T-cell (primary cell): Measurements from ENCODE around the gene BICD1. TPM values are rescaled to one million over a fixed set of nuclear protein-coding genes. Genes with fewer than 3 reads are reported as not detected.

Experiments used
- ATAC-seq, 4 experiments: fragments of 200-7000 bp in 3 of 4; fragments of 150-1000 bp in 1 of 4; cut with Tn5 transposase; replicated peaks in 1 of 4; 1 replicate in 3 of 4; 2 replicates in 1 of 4; pipeline ENCODE4 v1.10.0; 2021; ENCODE audit warnings: moderate library complexity in 3 of 4, mild to moderate bottlenecking in 2 of 4, moderate number of reproducible peaks in 1 of 4
- CTCF ChIA-PET, 2 donors: fragments of 300-600 bp; sonication (Branson Sonifier 250); formaldehyde crosslinking; loops; one replicate each; lab custom pipeline; 2022; ENCODE audit warnings: antibody characterized with exemption in 2 of 2; lab: Charles Lee
- POLR2A ChIA-PET, 2 donors: fragments of 300-600 bp; sonication (Branson Sonifier 250); formaldehyde crosslinking; loops; one replicate each; lab custom pipeline; 2022; ENCODE audit warnings: antibody characterized with exemption in 2 of 2; lab: Charles Lee
- DNase-seq, 35 experiments: peaks; one replicate each; pipeline versions ENCODE4 v3.0.0 to v3.0.0-alpha.2; 2013 to 2023
- H3K27ac ChIP-seq: one replicate; pipeline ENCODE4 v1.5.1; 2013; ENCODE audit warnings: low read length
- H3K27me3 ChIP-seq, 2 experiments: replicated peaks in 1 of 2; 1 replicate in 1 of 2; 2 replicates in 1 of 2; pipeline versions ENCODE4 v1.6.1 to v1.7.0; 2013; ENCODE audit warnings: low read length in 1 of 2, mixed read lengths in 1 of 2; ENCODE audit not compliant: control insufficient read depth in 2 of 2, insufficient read depth in 2 of 2; ENCODE audit errors: extremely low read depth in 1 of 2
- H3K36me3 ChIP-seq, 2 donors: 1 replicate in 1 of 2; 2 replicates in 1 of 2; pipeline versions ENCODE4 v1.6.1 to v1.7.0; 2013; ENCODE audit warnings: low read length in 1 of 2; ENCODE audit not compliant: control insufficient read depth in 2 of 2, insufficient read depth in 1 of 2; ENCODE audit errors: extremely low read depth in 1 of 2
- H3K4me1 ChIP-seq, 2 experiments: 1 replicate in 1 of 2; 2 replicates in 1 of 2; pipeline versions ENCODE4 v1.6.1 to v1.7.0; 2013; ENCODE audit warnings: low read length in 2 of 2, mixed read lengths in 1 of 2; ENCODE audit not compliant: insufficient read depth in 2 of 2, control insufficient read depth in 1 of 2; ENCODE audit errors: extremely low read depth in 1 of 2
- H3K4me3 ChIP-seq, 2 donors: 1 replicate in 1 of 2; 2 replicates in 1 of 2; pipeline versions ENCODE4 v1.5.1 to v1.7.0; 2013; ENCODE audit warnings: mild to moderate bottlenecking in 2 of 2, low read length in 1 of 2, moderate library complexity in 1 of 2; ENCODE audit not compliant: control insufficient read depth in 1 of 2; ENCODE audit errors: extremely low read depth in 1 of 2
- H3K9me3 ChIP-seq: 2 replicates; pipeline ENCODE4 v1.7.0; 2013
- H3K27ac Mint-ChIP-seq, 2 donors: one replicate each; pipeline ENCODE4 v1.8.0; 2020 to 2021; ENCODE audit warnings: mild to moderate bottlenecking in 2 of 2, mixed read lengths in 2 of 2
- H3K27me3 Mint-ChIP-seq, 2 donors: one replicate each; pipeline ENCODE4 v1.8.0; 2021 to 2022; ENCODE audit warnings: mixed read lengths in 2 of 2
- H3K36me3 Mint-ChIP-seq: one replicate; pipeline ENCODE4 v1.8.0; 2021; ENCODE audit warnings: mixed read lengths
- H3K4me1 Mint-ChIP-seq, 3 donors: one replicate each; pipeline ENCODE4 v1.8.0; 2020 to 2022; ENCODE audit warnings: mixed read lengths in 3 of 3, mild to moderate bottlenecking in 1 of 3
- H3K4me3 Mint-ChIP-seq, 3 donors: one replicate each; pipeline ENCODE4 v1.8.0; 2020 to 2022; ENCODE audit warnings: mild to moderate bottlenecking in 3 of 3, mixed read lengths in 3 of 3, moderate library complexity in 3 of 3
- H3K9me3 Mint-ChIP-seq, 3 donors: one replicate each; pipeline ENCODE4 v1.8.0; 2020 to 2022; ENCODE audit warnings: mixed read lengths in 3 of 3
- WGBS: methylation state at CpG from one replicate; pipeline ENCODE4 v1.1.5; 2013; ENCODE audit warnings: missing lambda C conversion rate; ENCODE audit not compliant: insufficient coverage; 5-methylcytosine and 5-hydroxymethylcytosine counted together
- total RNA-seq, 35 experiments: library from RNA in 6 of 35; stranded (reverse) in 6 of 35; fragments of 120-200 nt in 1 of 35; gene quantifications; one replicate each; pipeline versions ENCODE4 v1.2.1 to v1.2.4 and lab custom pipeline; 2013 to 2026

The BICD1 gene
- total RNA-seq, 5 donors from 2014 or later (not counting 1 experiment from before 2014, with no cell fraction given), result 17.2 to 19.6 (median 19.1) TPM

DNA sequence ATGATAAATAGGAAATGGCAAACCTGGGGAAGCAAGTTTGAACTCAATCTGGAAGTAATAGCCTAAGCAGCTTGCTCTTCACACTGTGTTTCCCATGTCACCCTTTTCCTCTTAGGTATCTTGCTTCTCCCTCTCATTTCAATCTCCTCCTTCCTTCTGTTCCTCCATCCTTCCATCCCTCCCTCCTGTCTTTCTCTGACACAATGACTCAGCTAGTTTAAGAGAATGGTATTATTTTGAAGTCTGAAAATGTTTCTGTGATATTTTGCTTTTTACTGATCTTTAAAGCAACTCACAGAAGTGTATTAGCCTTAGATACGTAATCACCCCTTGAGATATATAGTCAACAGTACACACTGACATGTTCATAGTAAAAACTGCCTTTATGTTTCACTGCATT lies 236.8 kb downstream of the BICD1 start:
- Histone ChIP-seq H3K36me3 (peaks cover 0 to 4% of the 10 kb centered on the region in 2 donors), H3K4me3 (no peak overlapping the region), H3K27ac (no peak overlapping the region), H3K9me3 (no peaks in the 10 kb centered on the region), H3K4me1 (no peaks in the 10 kb centered on the region), H3K27me3 (no peaks in the 10 kb centered on the region)
- no CpG with 5 or more reads among the region's 1 CpG for WGBS
- ChIA-PET CTCF (no interaction called here), POLR2A (no interaction called here)
- Mint-ChIP-seq H3K4me3 (no peak overlapping the region), H3K4me1 (no peaks in the 10 kb centered on the region), H3K27ac (no peak overlapping the region), H3K9me3 (no peaks in the 10 kb centered on the region), H3K27me3 (no peaks in the 10 kb centered on the region), H3K36me3 (peaks cover 37% of the 10 kb centered on the region)
- ATAC-seq (no peak), DNase-seq (no peak)

DNA sequence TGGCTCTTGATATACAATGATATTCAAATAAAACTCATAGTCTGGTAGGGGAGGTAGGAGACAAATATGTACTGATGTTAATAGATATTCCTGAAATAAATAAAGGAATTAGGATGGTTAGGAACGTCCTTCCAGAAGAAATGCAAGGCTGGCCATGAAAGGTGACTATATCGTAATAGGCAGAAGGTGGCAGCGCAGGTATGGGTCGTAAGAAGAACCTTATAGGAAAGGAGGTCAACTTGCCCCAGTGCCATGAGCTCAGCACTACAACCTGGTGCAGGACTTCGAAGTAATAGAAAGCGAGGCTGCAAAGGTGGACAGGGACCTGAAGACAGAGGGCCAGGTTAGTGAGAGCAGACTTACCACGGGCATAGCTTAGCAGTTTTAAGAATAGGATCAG lies 237.4 kb downstream of the BICD1 start:
- POLR2A ChIA-PET, result no interaction called here
- no peak overlapping the region for H3K4me3 ChIP-seq
- WGBS, result 93% methylated on average over 5 of the region's 7 CpGs
- peaks cover 0 to 4% of the 10 kb centered on the region in 2 donors for H3K36me3 ChIP-seq
- no peak overlapping the region for H3K27ac ChIP-seq
- no peak overlapping the region for H3K4me3 Mint-ChIP-seq
- CTCF ChIA-PET, result no interaction called here
- H3K27me3 Mint-ChIP-seq, result no peaks in the 10 kb centered on the region
- DNase-seq (no peak), ATAC-seq (no peak)
- H3K27ac Mint-ChIP-seq, result no peak overlapping the region
- H3K4me1 ChIP-seq, result no peaks in the 10 kb centered on the region
- H3K4me1 Mint-ChIP-seq, result no peaks in the 10 kb centered on the region
- no peaks in the 10 kb centered on the region for H3K27me3 ChIP-seq
- no peaks in the 10 kb centered on the region for H3K9me3 ChIP-seq
- H3K9me3 Mint-ChIP-seq, result no peaks in the 10 kb centered on the region
- peaks cover 35% of the 10 kb centered on the region for H3K36me3 Mint-ChIP-seq

DNA sequence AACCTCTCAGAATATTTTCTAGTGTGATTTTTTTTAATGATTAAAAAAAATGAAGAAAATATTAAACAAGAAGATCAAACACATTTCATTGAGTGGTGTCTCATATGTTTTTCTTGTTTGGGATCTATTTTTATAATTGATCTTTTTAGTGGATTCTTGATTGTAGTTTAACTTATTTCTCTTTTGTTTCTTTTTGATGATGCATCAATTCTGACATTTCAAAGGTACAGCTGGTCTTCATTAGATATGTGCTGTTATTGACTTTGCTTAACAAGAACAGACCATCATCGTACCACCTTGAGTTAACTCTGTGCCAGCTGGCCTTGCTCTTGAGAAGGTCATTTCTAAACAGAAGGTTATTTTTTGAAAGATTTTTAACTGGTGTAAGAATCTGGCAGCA lies 246.9 kb downstream of the BICD1 start:
- no peaks in the 10 kb centered on the region for H3K9me3 Mint-ChIP-seq

DNA sequence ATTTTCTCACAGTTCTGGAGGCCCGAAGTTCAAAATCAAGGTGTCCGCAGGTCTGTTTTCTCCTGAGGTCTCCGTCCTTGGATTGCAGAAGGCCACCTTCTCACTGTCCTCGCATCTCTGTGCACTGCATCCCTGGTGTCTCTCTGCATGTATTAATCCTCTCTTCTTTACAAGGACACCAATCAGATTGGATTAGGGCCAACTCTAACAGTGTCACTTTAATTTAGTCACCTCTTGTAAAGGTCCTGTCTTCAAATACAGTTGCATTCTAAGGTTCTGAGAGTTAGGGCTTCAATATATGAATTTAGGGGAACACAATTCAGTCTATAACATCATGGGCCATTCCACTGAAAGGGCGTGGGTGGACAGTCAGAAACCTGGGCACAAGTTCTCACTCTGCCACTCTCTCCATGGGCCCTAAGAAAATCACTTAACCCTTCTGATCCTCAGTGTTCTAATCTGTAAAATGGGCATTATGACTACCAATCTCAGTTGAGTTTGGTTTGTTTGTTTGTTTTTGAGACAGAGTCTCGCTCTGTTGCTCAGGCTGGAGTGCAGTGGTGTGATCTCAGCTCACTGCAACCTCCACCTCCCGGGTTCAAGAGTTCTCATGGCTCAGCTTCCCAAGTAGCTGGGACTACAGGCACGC lies 251.1 kb downstream of the BICD1 start:
- Histone ChIP-seq H3K4me3 (no peak overlapping the region), H3K27me3 (no peaks in the 10 kb centered on the region), H3K4me1 (no peaks in the 10 kb centered on the region), H3K9me3 (no peaks in the 10 kb centered on the region), H3K27ac (no peak overlapping the region), H3K36me3 (no peaks in the 10 kb centered on the region)
- ChIA-PET CTCF (no interaction called here), POLR2A (no interaction called here)
- DNase-seq (no peak), ATAC-seq (no peak)
- WGBS, result 86% methylated on average over 4 of the region's 8 CpGs
- no peak overlapping the region for H3K27ac Mint-ChIP-seq
- H3K27me3 Mint-ChIP-seq, result no peaks in the 10 kb centered on the region
- H3K36me3 Mint-ChIP-seq, result peaks cover 6% of the 10 kb centered on the region
- H3K9me3 Mint-ChIP-seq, result no peaks in the 10 kb centered on the region
- no peak overlapping the region for H3K4me3 Mint-ChIP-seq
- no peaks in the 10 kb centered on the region for H3K4me1 Mint-ChIP-seq

More for the DNA sequence above, 246.9 kb downstream of the BICD1 start:
- H3K36me3 Mint-ChIP-seq, result peaks cover 19% of the 10 kb centered on the region
- Histone ChIP-seq H3K4me1 (no peaks in the 10 kb centered on the region), H3K36me3 (no peaks in the 10 kb centered on the region), H3K27me3 (no peaks in the 10 kb centered on the region), H3K9me3 (no peaks in the 10 kb centered on the region), H3K27ac (no peak overlapping the region), H3K4me3 (no peak overlapping the region)
- WGBS, result no CpG with 5 or more reads among the region's 1 CpG
- ChIA-PET POLR2A (no interaction called here), CTCF (no interaction called here)
- DNase-seq, result no peak
- H3K4me3 Mint-ChIP-seq, result no peak overlapping the region
- no peaks in the 10 kb centered on the region for H3K27me3 Mint-ChIP-seq
- ATAC-seq, result no peak
- H3K27ac Mint-ChIP-seq, result no peak overlapping the region
- H3K4me1 Mint-ChIP-seq, result no peaks in the 10 kb centered on the region

DNA sequence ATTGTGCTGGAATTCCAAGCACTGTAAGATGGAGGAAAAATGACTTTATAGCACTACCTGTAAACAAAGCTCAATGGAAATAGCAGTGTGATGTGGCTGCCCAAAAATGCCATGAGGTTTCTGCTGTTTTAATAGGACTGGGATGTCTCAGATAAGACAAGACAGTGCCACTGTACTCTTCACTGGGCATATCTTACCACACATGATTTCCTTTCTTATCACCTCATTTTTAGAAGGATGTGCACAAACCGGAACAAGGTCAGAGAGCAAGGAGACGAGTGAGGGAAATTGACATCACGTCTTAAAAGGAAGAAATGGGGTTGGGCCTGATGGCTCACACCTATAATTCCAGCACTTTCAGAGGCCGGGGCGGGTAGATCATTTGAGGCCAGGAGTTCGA lies 254.3 kb downstream of the BICD1 start:
- no peak for ATAC-seq

DNA sequence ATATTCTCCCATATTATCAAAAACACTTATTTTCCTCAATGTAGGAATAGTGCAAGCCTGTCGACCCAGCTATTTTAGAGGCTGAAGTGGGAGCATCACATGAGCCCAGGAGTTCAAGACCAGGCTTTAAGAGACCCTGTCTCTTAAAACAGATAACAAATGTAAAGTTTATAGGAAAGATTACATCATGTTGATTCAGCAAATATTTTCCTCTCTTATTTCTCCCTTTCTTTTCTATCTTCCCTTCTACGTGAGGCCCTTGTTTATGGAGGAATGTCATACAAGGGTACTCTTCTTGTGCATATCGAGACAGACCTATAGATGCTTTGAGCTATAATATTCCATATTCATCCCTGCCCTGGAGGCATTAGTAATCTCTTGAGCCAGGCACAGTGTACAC lies 256.2 kb downstream of the BICD1 start:
- H3K27ac ChIP-seq, result no peak overlapping the region
- no peaks in the 10 kb centered on the region for H3K4me1 ChIP-seq
- no peaks in the 10 kb centered on the region for H3K9me3 ChIP-seq
- H3K36me3 Mint-ChIP-seq, result no peaks in the 10 kb centered on the region
- H3K27me3 Mint-ChIP-seq, result no peaks in the 10 kb centered on the region
- no peaks in the 10 kb centered on the region for H3K36me3 ChIP-seq
- H3K4me3 ChIP-seq, result no peak overlapping the region
- H3K4me3 Mint-ChIP-seq, result no peak overlapping the region
- POLR2A ChIA-PET, result interaction anchor here in 1 of 2 donors (0.6 kb wide), 1 partner anchor 338 kb away, joined by 4 read pairs; no protein-coding TSS in a partner anchor
- ATAC-seq, result no peak
- DNase-seq, result no peak
- no peaks in the 10 kb centered on the region for H3K27me3 ChIP-seq
- H3K27ac Mint-ChIP-seq, result no peak overlapping the region
- CTCF ChIA-PET, result interaction anchor here in 1 of 2 donors (0.5 kb wide), 1 partner anchor 64 kb away, joined by 5 read pairs; no protein-coding TSS in a partner anchor
- WGBS, result no CpG with 5 or more reads among the region's 3 CpGs
- no peaks in the 10 kb centered on the region for H3K4me1 Mint-ChIP-seq
- no peaks in the 10 kb centered on the region for H3K9me3 Mint-ChIP-seq

More for the DNA sequence above, 254.3 kb downstream of the BICD1 start:
- Histone ChIP-seq H3K36me3 (no peaks in the 10 kb centered on the region), H3K4me3 (no peak overlapping the region), H3K27ac (no peak overlapping the region), H3K4me1 (no peaks in the 10 kb centered on the region), H3K27me3 (no peaks in the 10 kb centered on the region), H3K9me3 (no peaks in the 10 kb centered on the region)
- ChIA-PET POLR2A (no interaction called here), CTCF (no interaction called here)
- no peak overlapping the region for H3K27ac Mint-ChIP-seq
- H3K36me3 Mint-ChIP-seq, result peaks cover 4% of the 10 kb centered on the region
- H3K4me3 Mint-ChIP-seq, result no peak overlapping the region
- no peaks in the 10 kb centered on the region for H3K9me3 Mint-ChIP-seq
- H3K27me3 Mint-ChIP-seq, result no peaks in the 10 kb centered on the region
- no peaks in the 10 kb centered on the region for H3K4me1 Mint-ChIP-seq
- 100% methylated on average over 1 of the region's 6 CpGs for WGBS
- DNase-seq, result no peak
